ENCODE measurements around the gene LSP1.

LSP1 gene

GRCh38 chr11:1921574-1922141 lies 68.8 kb downstream of the LSP1 start:
- no peak overlapping the region for H3K4me3 ChIP-seq (ENCODE audit: low read depth, low read length)
- TF ChIP-seq CTCF (IDR thresholded peaks at IDR 0.05; ENCODE audit: borderline replicate concordance, insufficient read depth, low read depth, low read length), result no peak

- no peak overlapping the region for H3K4me3 ChIP-seq (ENCODE audit: low read depth, low read length)
- TF ChIP-seq CTCF (IDR thresholded peaks at IDR 0.05; ENCODE audit: borderline replicate concordance, insufficient read depth, low read depth, low read length), result no peak
Observed at GRCh38 chr11:1922481-1923081, 69.7 kb downstream of the LSP1 start.

- no peak overlapping the region for H3K4me3 ChIP-seq (ENCODE audit: low read depth, low read length)
- no peak for TF ChIP-seq CTCF (IDR thresholded peaks at IDR 0.05; ENCODE audit: borderline replicate concordance, insufficient read depth, low read depth, low read length)
Observed at GRCh38 chr11:1923201-1923956, 70.5 kb downstream of the LSP1 start.

- no peak for TF ChIP-seq CTCF (IDR thresholded peaks at IDR 0.05; ENCODE audit: borderline replicate concordance, insufficient read depth, low read depth, low read length)
Observed at GRCh38 chr11:1924181-1924580, 71.3 kb downstream of the LSP1 start.

GRCh38 chr11:1924646-1925372 lies 71.9 kb downstream of the LSP1 start:
- H3K4me3 ChIP-seq (ENCODE audit: low read depth, low read length), result no peak overlapping the region
- no peak for TF ChIP-seq CTCF (IDR thresholded peaks at IDR 0.05; ENCODE audit: borderline replicate concordance, insufficient read depth, low read depth, low read length)

More at GRCh38 chr11:1924181-1924580, 71.3 kb downstream of the LSP1 start:
- no peak overlapping the region for H3K4me3 ChIP-seq (ENCODE audit: low read depth, low read length)

- TF ChIP-seq CTCF (IDR thresholded peaks at IDR 0.05; ENCODE audit: borderline replicate concordance, insufficient read depth, low read depth, low read length), result no peak
- H3K4me3 ChIP-seq (ENCODE audit: low read depth, low read length), result no peak overlapping the region
Observed at GRCh38 chr11:1925373-1926155, 72.7 kb downstream of the LSP1 start.
